ENCODE data around the gene LCAT. TPM values are rescaled to one million over a fixed set of nuclear protein-coding genes. Genes with fewer than 3 reads are reported as not detected.
A peak's percentile ranks its signal among the peaks of the same experiment; 100 is the strongest.

LCAT gene
- total RNA-seq, 4 donors from 2014 or later: 3.6 to 19.0 (median 4.6) TPM

GRCh38 chr16:67962135-67962534, 18.2 kb upstream of the LCAT start:
- Histone ChIP-seq H3K36me3 (peaks cover 0 to 28% (median 0%) of the 10 kb centered on the region in 3 donors), H3K4me3 (no peak overlapping the region), H3K4me1 (peaks cover 0 to 57% (median 3%) of the 10 kb centered on the region in 4 donors), H3K9me3 (no peaks in the 10 kb centered on the region), H3K27me3 (no peaks in the 10 kb centered on the region), H3K27ac (peak overlapping the region in 1 of 4 donors; percentile 34)
- DNase-seq: no peak
- no peak for TF ChIP-seq POLR2A (IDR thresholded peaks at IDR 0.05)
- TF ChIP-seq CTCF (IDR thresholded peaks at IDR 0.05): no peak

GRCh38 chr16:67961551-67961957, 17.6 kb upstream of the LCAT start:
- no peaks in the 10 kb centered on the region for H3K9me3 ChIP-seq
- TF ChIP-seq POLR2A (IDR thresholded peaks at IDR 0.05) (no peak), CTCF (IDR thresholded peaks at IDR 0.05) (no peak)
- peaks cover 0 to 28% (median 0%) of the 10 kb centered on the region in 3 donors for H3K36me3 ChIP-seq
- peak in 2 of 3 donors; percentile 75 to 85 for DNase-seq
- H3K27ac ChIP-seq: peak overlapping the region in 2 of 4 donors; percentile 33 to 34
- H3K27me3 ChIP-seq: no peaks in the 10 kb centered on the region
- H3K4me1 ChIP-seq: peaks cover 0 to 51% (median under 1%) of the 10 kb centered on the region in 4 donors
- H3K4me3 ChIP-seq: no peak overlapping the region

GRCh38 chr16:67959536-67960329, 15.8 kb upstream of the LCAT start:
- TF ChIP-seq POLR2A (IDR thresholded peaks at IDR 0.05): no peak
- no peak for TF ChIP-seq CTCF (IDR thresholded peaks at IDR 0.05)
- peak overlapping the region; percentile 31 to 64 (median 51) for H3K27ac ChIP-seq
- H3K36me3 ChIP-seq: peaks cover 0 to 36% (median 0%) of the 10 kb centered on the region in 3 donors
- no peaks in the 10 kb centered on the region for H3K9me3 ChIP-seq
- peaks cover 0 to 33% (median 0%) of the 10 kb centered on the region in 4 donors for H3K4me1 ChIP-seq
- H3K4me3 ChIP-seq: no peak overlapping the region
- H3K27me3 ChIP-seq: no peaks in the 10 kb centered on the region
- DNase-seq: no peak

GRCh38 chr16:67957622-67958021, 13.7 kb upstream of the LCAT start:
- no peaks in the 10 kb centered on the region for H3K9me3 ChIP-seq
- DNase-seq: no peak
- no peak overlapping the region for H3K27ac ChIP-seq
- no peaks in the 10 kb centered on the region for H3K27me3 ChIP-seq
- H3K4me3 ChIP-seq: no peak overlapping the region
- TF ChIP-seq CTCF (IDR thresholded peaks at IDR 0.05) (no peak), POLR2A (IDR thresholded peaks at IDR 0.05) (no peak)
- peaks cover 0 to 44% (median 0%) of the 10 kb centered on the region in 3 donors for H3K36me3 ChIP-seq
- peaks cover 0 to 21% (median 0%) of the 10 kb centered on the region in 4 donors for H3K4me1 ChIP-seq

GRCh38 chr16:67954421-67955196, 10.7 kb upstream of the LCAT start:
- no peak overlapping the region for H3K4me3 ChIP-seq
- H3K27ac ChIP-seq: no peak overlapping the region
- H3K27me3 ChIP-seq: no peaks in the 10 kb centered on the region
- no peaks in the 10 kb centered on the region for H3K9me3 ChIP-seq
- H3K4me1 ChIP-seq: peaks cover 0 to 14% (median 0%) of the 10 kb centered on the region in 4 donors
- no peak for DNase-seq
- TF ChIP-seq CTCF (IDR thresholded peaks at IDR 0.05): no peak
- no peak for TF ChIP-seq POLR2A (IDR thresholded peaks at IDR 0.05)
- H3K36me3 ChIP-seq: peaks cover 0 to 43% (median 0%) of the 10 kb centered on the region in 3 donors

Data from Peyer's patch (tissue), 4 donors.